ENCODE measurements around the gene HYAL4. TPM values are rescaled to one million over a fixed set of nuclear protein-coding genes. Genes with fewer than 3 reads are reported as not detected.
"Not testable (repeated sequence)": the region's sequence is repeated elsewhere in the genome, so short reads cannot be mapped to it uniquely, and the experiment has no call there.

Gene HYAL4
- total and polyA plus RNA-seq, 11 donors = 0.10 to 0.43 (median 0.29) TPM; not detected in 7

DNA sequence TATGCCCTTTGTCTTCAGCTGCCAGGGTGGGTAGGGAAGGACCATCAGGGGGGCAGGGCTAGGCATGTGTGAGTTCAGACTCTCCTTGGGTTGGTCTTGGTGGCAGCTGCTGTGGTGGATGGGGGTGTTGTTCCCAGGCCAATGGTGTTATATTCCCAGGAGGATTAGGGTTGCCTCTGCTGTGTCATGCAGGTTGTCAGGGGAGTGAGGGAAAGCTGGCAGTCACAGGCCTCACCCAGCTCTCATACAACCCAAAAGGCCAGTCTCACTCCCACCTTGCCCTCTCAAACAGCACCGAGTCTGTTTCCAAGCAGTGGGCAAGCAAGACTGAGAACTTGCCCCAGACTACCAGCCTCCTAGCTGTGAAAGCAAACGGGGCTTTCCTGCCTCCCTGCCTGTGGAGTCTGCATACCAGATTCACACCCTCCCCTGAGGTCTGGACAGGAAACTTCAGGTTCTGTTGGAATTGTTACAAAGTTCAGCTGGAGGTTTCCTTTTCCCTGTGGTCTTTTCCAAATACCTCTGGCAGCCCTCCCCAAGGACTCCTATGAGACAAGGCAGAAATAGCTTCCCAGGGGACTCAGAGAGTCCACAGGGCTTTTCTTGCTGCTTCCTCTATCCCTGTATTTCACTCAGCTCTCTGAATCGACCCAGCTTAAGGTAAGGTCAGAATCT, 1.4 kb downstream of the HYAL4 start:
- no peaks in the 10 kb centered on the region for H3K36me3 ChIP-seq
- no peaks in the 10 kb centered on the region for H3K4me1 ChIP-seq
- no peak overlapping the region for H3K27ac ChIP-seq
- H3K4me3 ChIP-seq = no peak overlapping the region
- intact Hi-C loops (cut with DNase I) = no loop called here
- no peak for DNase-seq
- H3K9me3 ChIP-seq = peaks cover 0 to 2% (median 0%) of the 10 kb centered on the region in 12 donors
- WGBS, 4 donors = 22 to 44% (median 40%) methylated on average over 3 of the region's 3 CpGs
- no peaks in the 10 kb centered on the region for H3K27me3 ChIP-seq
- TF ChIP-seq CTCF (IDR thresholded peaks at IDR 0.05) (no peak), POLR2A (IDR thresholded peaks at IDR 0.05) (no peak)
- no peak for ATAC-seq

GRCh38 chr7:123847868-123848267, 2.9 kb downstream of the HYAL4 start:
- Histone ChIP-seq H3K36me3 (no peaks in the 10 kb centered on the region), H3K4me3 (no peak overlapping the region), H3K4me1 (no peaks in the 10 kb centered on the region), H3K27me3 (no peaks in the 10 kb centered on the region), H3K9me3 (peaks cover 0 to 6% (median 0%) of the 10 kb centered on the region in 12 donors), H3K27ac (no peak overlapping the region)
- intact Hi-C loops (cut with DNase I) = no loop called here
- no peak for ATAC-seq
- 93 to 99% (median 96%) methylated on average over 1 of the region's 1 CpG for WGBS, 4 donors
- no peak for TF ChIP-seq POLR2A (IDR thresholded peaks at IDR 0.05)
- no peak for TF ChIP-seq CTCF (IDR thresholded peaks at IDR 0.05)
- DNase-seq = no peak

DNA sequence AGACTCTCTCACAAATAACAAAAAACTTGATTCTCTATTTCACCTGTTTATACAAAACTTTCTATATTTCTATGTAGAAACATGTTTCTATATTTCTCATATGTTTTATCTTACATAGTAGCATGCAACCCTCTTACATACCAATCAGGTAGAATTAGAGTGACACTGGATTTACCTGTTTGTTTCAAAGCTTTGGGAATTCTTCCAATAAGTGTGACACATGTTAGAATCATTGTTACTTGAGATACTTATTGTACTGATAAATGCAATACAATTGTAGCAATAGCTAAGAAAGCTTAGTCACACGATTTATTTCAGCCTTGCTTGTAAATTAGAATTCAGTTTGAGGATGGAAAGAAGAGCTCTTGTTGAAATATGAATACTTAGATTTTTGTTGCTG, 4.9 kb downstream of the HYAL4 start:
- H3K27me3 ChIP-seq = no peaks in the 10 kb centered on the region
- no peak for ATAC-seq
- peaks cover 0 to 6% (median 0%) of the 10 kb centered on the region in 12 donors for H3K9me3 ChIP-seq
- H3K4me3 ChIP-seq = no peak overlapping the region
- DNase-seq = no peak
- H3K4me1 ChIP-seq = no peaks in the 10 kb centered on the region
- intact Hi-C loops (cut with DNase I) = no loop called here
- TF ChIP-seq CTCF (IDR thresholded peaks at IDR 0.05) (no peak), POLR2A (IDR thresholded peaks at IDR 0.05) (no peak)
- 71 to 96% (median 77%) methylated on average over 1 of the region's 1 CpG for WGBS, 4 donors
- no peaks in the 10 kb centered on the region for H3K36me3 ChIP-seq
- no peak overlapping the region for H3K27ac ChIP-seq

DNA sequence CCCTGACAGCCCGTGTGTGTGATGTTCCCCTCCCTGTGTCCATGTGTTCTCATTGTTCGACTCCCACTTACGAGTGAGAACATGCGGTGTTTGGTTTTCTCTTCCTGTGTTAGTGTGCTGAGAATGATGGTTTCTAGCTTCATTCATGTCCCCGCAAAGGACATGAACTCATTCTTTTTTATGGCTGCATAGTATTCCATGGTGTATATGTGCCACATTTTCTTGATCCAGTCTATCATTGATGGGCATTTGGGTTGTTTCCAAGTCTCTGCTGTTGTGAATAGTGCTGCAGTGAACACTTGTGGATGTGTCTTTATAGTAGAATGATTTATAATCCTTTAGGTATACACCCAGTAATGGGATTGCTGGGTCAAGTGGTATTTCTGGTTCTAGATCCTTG, 6.4 kb downstream of the HYAL4 start:
- H3K4me3 ChIP-seq; ATAC-seq; H3K4me1 ChIP-seq; H3K27me3 ChIP-seq; H3K36me3 ChIP-seq; intact Hi-C loops (cut with DNase I); H3K27ac ChIP-seq; DNase-seq: not testable (repeated sequence)
- WGBS, 4 donors = 89 to 95% (median 92%) methylated on average over 5 of the region's 5 CpGs
- peaks cover 0 to 13% (median 0%) of the 10 kb centered on the region in 12 donors for H3K9me3 ChIP-seq

- H3K27ac ChIP-seq; H3K36me3 ChIP-seq; intact Hi-C loops (cut with DNase I); H3K27me3 ChIP-seq; H3K4me1 ChIP-seq; H3K4me3 ChIP-seq; ATAC-seq; DNase-seq: not testable (repeated sequence)
- 84 to 92% (median 85%) methylated on average over 2 of the region's 2 CpGs for WGBS, 4 donors
- peaks cover 0 to 13% (median 0%) of the 10 kb centered on the region in 12 donors for H3K9me3 ChIP-seq
Observed at GRCh38 chr7:123854291-123854690, 9.3 kb downstream of the HYAL4 start.

DNA sequence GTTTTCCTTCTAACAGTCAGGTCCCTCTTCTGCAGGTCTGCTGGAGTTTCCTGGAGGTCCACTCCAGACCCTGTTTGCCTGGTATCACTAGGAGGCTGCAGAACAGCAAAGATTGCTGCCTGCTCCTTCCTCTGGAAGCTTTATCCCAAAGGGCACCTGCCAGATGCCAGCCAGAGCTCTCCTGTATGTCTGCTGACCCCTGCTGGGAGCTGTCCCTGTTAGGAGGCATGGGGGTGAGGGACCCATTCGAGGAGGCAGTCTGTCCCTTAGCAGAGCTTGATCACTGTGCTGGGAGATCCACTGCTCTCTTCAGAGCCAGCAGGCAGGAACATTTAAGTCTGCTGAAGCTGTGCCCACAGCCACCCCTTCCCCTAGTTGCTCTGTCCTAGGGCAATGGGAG, 11.5 kb downstream of the HYAL4 start:
- DNase-seq; H3K27me3 ChIP-seq; H3K4me1 ChIP-seq; H3K4me3 ChIP-seq; intact Hi-C loops (cut with DNase I); H3K36me3 ChIP-seq; H3K27ac ChIP-seq; ATAC-seq: not testable (repeated sequence)
- 29 to 44% (median 44%) methylated on average over 1 of the region's 1 CpG for WGBS, 4 donors
- peaks cover 0 to 13% (median 0%) of the 10 kb centered on the region in 12 donors for H3K9me3 ChIP-seq

All from heart left ventricle (tissue), 16 donors.